CD4-positive, alpha-beta T cell (primary cell): ENCODE results near the gene UHRF1. TPM values are rescaled to one million over a fixed set of nuclear protein-coding genes. Genes with fewer than 3 reads are reported as not detected.
"Not testable (repeated sequence)": the region's sequence is repeated elsewhere in the genome, so short reads cannot be mapped to it uniquely, and the experiment has no call there.

Experiments
- ATAC-seq: fragments of 200-7000 bp; cut with Tn5 transposase; one replicate; pipeline ENCODE4 v1.10.0; 2022; ENCODE audit warnings: mild to moderate bottlenecking; ENCODE audit not compliant: poor library complexity
- CTCF ChIA-PET: fragments of 350-600 bp; sonication (Branson Sonifier 250); formaldehyde crosslinking; loops from one replicate; lab custom pipeline; 2021; ENCODE audit warnings: antibody characterized with exemption, inconsistent platforms; lab: Charles Lee
- POLR2A ChIA-PET: fragments of 350-600 bp; sonication (Branson Sonifier 250); formaldehyde crosslinking; loops from one replicate; lab custom pipeline; 2021; ENCODE audit warnings: antibody characterized with exemption, inconsistent platforms; lab: Charles Lee
- DNase-seq, 14 experiments: peaks; one replicate each; pipeline ENCODE4 v3.0.0-alpha.2; 2013 to 2020; ENCODE audit warnings: mixed read lengths in 2 of 14
- H3K27ac ChIP-seq, 2 donors: one replicate each; pipeline versions ENCODE4 v1.5.1 to v1.7.0; 2013; ENCODE audit warnings: low read length in 2 of 2, low read depth in 1 of 2, mild to moderate bottlenecking in 1 of 2
- H3K27me3 ChIP-seq, 2 experiments: 1 replicate in 1 of 2; 2 replicates in 1 of 2; pipeline versions ENCODE4 v1.6.1 to v1.7.0; 2013; ENCODE audit warnings: low read length in 2 of 2, control low read depth in 1 of 2, mild to moderate bottlenecking in 1 of 2, moderate library complexity in 1 of 2; ENCODE audit not compliant: insufficient read depth in 2 of 2, control insufficient read depth in 1 of 2
- H3K36me3 ChIP-seq: one replicate; pipeline ENCODE4 v1.6.1; 2013; ENCODE audit warnings: low read length, control low read depth; ENCODE audit not compliant: insufficient read depth
- H3K4me1 ChIP-seq: one replicate; pipeline ENCODE4 v1.6.1; 2013; ENCODE audit warnings: low read length, control low read depth; ENCODE audit not compliant: insufficient read depth
- H3K4me3 ChIP-seq: one replicate; pipeline ENCODE4 v1.5.1; 2013; ENCODE audit warnings: mild to moderate bottlenecking, low read length, moderate library complexity
- H3K9me3 ChIP-seq, 2 experiments: 1 replicate in 1 of 2; 2 replicates in 1 of 2; pipeline versions ENCODE4 v1.6.1 to v1.7.0; 2013; ENCODE audit warnings: low read length in 2 of 2, mild to moderate bottlenecking in 2 of 2, control low read depth in 1 of 2, moderate library complexity in 1 of 2; ENCODE audit not compliant: control insufficient read depth in 1 of 2, insufficient read depth in 1 of 2
- H3K27ac Mint-ChIP-seq: one replicate; pipeline ENCODE4 v1.8.0; 2020; ENCODE audit warnings: mixed read lengths
- H3K27me3 Mint-ChIP-seq: one replicate; pipeline ENCODE4 v1.8.0; 2021; ENCODE audit warnings: mixed read lengths
- H3K36me3 Mint-ChIP-seq: one replicate; pipeline ENCODE4 v1.8.0; 2021; ENCODE audit warnings: low read depth, mixed read lengths
- H3K4me1 Mint-ChIP-seq: one replicate; pipeline ENCODE4 v1.8.0; 2021; ENCODE audit warnings: low read depth, mixed read lengths
- H3K4me3 Mint-ChIP-seq: one replicate; pipeline ENCODE4 v1.8.0; 2020; ENCODE audit warnings: mild to moderate bottlenecking, mixed read lengths
- H3K9me3 Mint-ChIP-seq: one replicate; pipeline ENCODE4 v1.8.0; 2020; ENCODE audit warnings: mixed read lengths
- CTCF ChIP-seq: fragments of 200-600 bp; IDR thresholded peaks from one replicate; pipeline ENCODE4 v1.8.0; 2022; ENCODE audit warnings: antibody characterized with exemption, mild to moderate bottlenecking
- intact Hi-C, 2 experiments: fragments of 100-400 bp; cut with DNase I in 1 of 2; cut with micrococcal nuclease in 1 of 2; formaldehyde crosslinking; loops; one replicate each; pipeline versions ENCODE4 v1.15.1 to v1.9.0; 2023 to 2025; cut with DNase I, micrococcal nuclease
- total RNA-seq, 174 experiments: library from RNA in 2 of 174; stranded (reverse) in 2 of 174; gene quantifications; one replicate each; pipeline ENCODE4 v1.2.3 and lab custom pipeline; 2021 to 2026

Gene UHRF1
- total RNA-seq, 2 experiments from 2014 or later = 0.16 to 0.20 TPM

- ChIA-PET CTCF (no interaction called here), POLR2A (no interaction called here)
- Histone ChIP-seq H3K27me3 (no peaks in the 10 kb centered on the region), H3K9me3 (no peaks in the 10 kb centered on the region), H3K4me3 (no peak overlapping the region), H3K36me3 (peaks cover 3% of the 10 kb centered on the region), H3K27ac (no peak overlapping the region), H3K4me1 (no peaks in the 10 kb centered on the region)
- peaks cover 14% of the 10 kb centered on the region for H3K36me3 Mint-ChIP-seq
- no peak overlapping the region for H3K4me3 Mint-ChIP-seq
- intact Hi-C loops = no loop called here
- no peaks in the 10 kb centered on the region for H3K9me3 Mint-ChIP-seq
- TF ChIP-seq CTCF = no peak
- DNase-seq = no peak
- no peaks in the 10 kb centered on the region for H3K4me1 Mint-ChIP-seq
- no peak overlapping the region for H3K27ac Mint-ChIP-seq
- no peak for ATAC-seq
- no peaks in the 10 kb centered on the region for H3K27me3 Mint-ChIP-seq
Observed at GRCh38 chr19:4889034-4889815, 20.1 kb upstream of the UHRF1 start.

GRCh38 chr19:4891066-4891465 lies 18.2 kb upstream of the UHRF1 start:
- no peaks in the 10 kb centered on the region for H3K9me3 ChIP-seq
- H3K4me3 ChIP-seq = no peak overlapping the region
- Mint-ChIP-seq H3K36me3 (peaks cover 14% of the 10 kb centered on the region), H3K27me3 (no peaks in the 10 kb centered on the region), H3K27ac (no peak overlapping the region), H3K4me1 (no peaks in the 10 kb centered on the region), H3K9me3 (no peaks in the 10 kb centered on the region), H3K4me3 (no peak overlapping the region)
- ChIA-PET POLR2A (no interaction called here), CTCF (interaction anchor here (1.1 kb wide), 1 partner anchor 39 kb away, joined by 3 read pairs; no protein-coding TSS in a partner anchor)
- H3K27ac ChIP-seq = no peak overlapping the region
- no peak for TF ChIP-seq CTCF
- intact Hi-C loops = no loop called here
- no peaks in the 10 kb centered on the region for H3K4me1 ChIP-seq
- no peaks in the 10 kb centered on the region for H3K27me3 ChIP-seq
- DNase-seq = no peak
- H3K36me3 ChIP-seq = peaks cover 3% of the 10 kb centered on the region
- ATAC-seq = no peak

GRCh38 chr19:4892962-4893361 lies 16.3 kb upstream of the UHRF1 start:
- H3K9me3 ChIP-seq, H3K36me3 ChIP-seq, H3K27ac ChIP-seq, H3K4me3 Mint-ChIP-seq, CTCF ChIA-PET, H3K27me3 Mint-ChIP-seq, POLR2A ChIA-PET, H3K4me3 ChIP-seq, H3K27me3 ChIP-seq, H3K4me1 Mint-ChIP-seq, H3K9me3 Mint-ChIP-seq, H3K27ac Mint-ChIP-seq, DNase-seq, intact Hi-C loops, ATAC-seq, H3K4me1 ChIP-seq: not testable (repeated sequence)
- H3K36me3 Mint-ChIP-seq = peaks cover 15% of the 10 kb centered on the region

- DNase-seq (no peak), ATAC-seq (no peak)
- no peaks in the 10 kb centered on the region for H3K9me3 Mint-ChIP-seq
- intact Hi-C loops = no loop called here
- H3K9me3 ChIP-seq = no peaks in the 10 kb centered on the region
- no peak overlapping the region for H3K4me3 ChIP-seq
- H3K27ac ChIP-seq = no peak overlapping the region
- H3K27ac Mint-ChIP-seq = no peak overlapping the region
- peaks cover 4% of the 10 kb centered on the region for H3K36me3 ChIP-seq
- H3K27me3 ChIP-seq = no peaks in the 10 kb centered on the region
- no peaks in the 10 kb centered on the region for H3K27me3 Mint-ChIP-seq
- ChIA-PET CTCF (no interaction called here), POLR2A (no interaction called here)
- TF ChIP-seq CTCF = no peak
- no peaks in the 10 kb centered on the region for H3K4me1 ChIP-seq
- H3K36me3 Mint-ChIP-seq = peaks cover 4% of the 10 kb centered on the region
- no peaks in the 10 kb centered on the region for H3K4me1 Mint-ChIP-seq
- no peak overlapping the region for H3K4me3 Mint-ChIP-seq
Observed at GRCh38 chr19:4896372-4896771, 12.9 kb upstream of the UHRF1 start.
